Right lobe of liver (tissue), 4 donors: ENCODE data around the gene C17orf113.

ENCODE experiments used
- CTCF ChIP-seq, 4 donors: fragments of 200-600 bp in 3 of 4; fragments of 450-650 bp in 1 of 4; IDR thresholded peaks; one replicate each; pipeline versions ENCODE4 v1.5.1 to v1.8.0; 2016 to 2022; ENCODE audit warnings: antibody characterized with exemption in 4 of 4, mild to moderate bottlenecking in 2 of 4
- POLR2A ChIP-seq: fragments of 450-650 bp; IDR thresholded peaks from one replicate; pipeline ENCODE4 v1.6.1; 2017; ENCODE audit warnings: antibody characterized with exemption, mild to moderate bottlenecking
- donor health status: DM: no; HTN: no; CAD: no.
- donor health status: DM: no; HTN: no; CAD: no.
- donor health status: DM: no; HTN: yes; CAD: no.

GRCh38 chr17:42078396-42079043, 28.1 kb upstream of the C17orf113 start:
- TF ChIP-seq CTCF (IDR thresholded peaks at IDR 0.05) (no peak), POLR2A (no peak)
